Activated naive CD8-positive, alpha-beta T cell (primary cell): ENCODE measurements around the gene BAIAP2L1.

ENCODE experiments used
- H3K27ac Mint-ChIP-seq: one replicate; pipeline ENCODE4 v1.8.0; 2021; ENCODE audit warnings: mixed read lengths
- H3K27me3 Mint-ChIP-seq: one replicate; pipeline ENCODE4 v1.8.0; 2021; ENCODE audit warnings: mixed read lengths
- H3K36me3 Mint-ChIP-seq: one replicate; pipeline ENCODE4 v1.8.0; 2021; ENCODE audit warnings: mixed read lengths
- H3K4me1 Mint-ChIP-seq: one replicate; pipeline ENCODE4 v1.8.0; 2021; ENCODE audit warnings: low read depth, mixed read lengths
- H3K4me3 Mint-ChIP-seq: one replicate; pipeline ENCODE4 v1.8.0; 2021; ENCODE audit warnings: mild to moderate bottlenecking, mixed read lengths
- H3K9me3 Mint-ChIP-seq: one replicate; pipeline ENCODE4 v1.8.0; 2021; ENCODE audit warnings: low read depth, mixed read lengths

Gene BAIAP2L1

GRCh38 chr7:98378210-98378819 lies 22.6 kb downstream of the BAIAP2L1 start:
- H3K36me3 Mint-ChIP-seq: no peaks in the 10 kb centered on the region
- no peaks in the 10 kb centered on the region for H3K4me1 Mint-ChIP-seq
- no peak overlapping the region for H3K27ac Mint-ChIP-seq
- H3K27me3 Mint-ChIP-seq: no peaks in the 10 kb centered on the region
- H3K9me3 Mint-ChIP-seq: no peaks in the 10 kb centered on the region
- no peak overlapping the region for H3K4me3 Mint-ChIP-seq

GRCh38 chr7:98376711-98377110 lies 24.2 kb downstream of the BAIAP2L1 start:
- Mint-ChIP-seq H3K4me1 (no peaks in the 10 kb centered on the region), H3K27ac (no peak overlapping the region), H3K27me3 (no peaks in the 10 kb centered on the region), H3K4me3 (no peak overlapping the region), H3K36me3 (no peaks in the 10 kb centered on the region), H3K9me3 (no peaks in the 10 kb centered on the region)

GRCh38 chr7:98375664-98376063 lies 25.2 kb downstream of the BAIAP2L1 start:
- H3K4me3 Mint-ChIP-seq: no peak overlapping the region
- no peaks in the 10 kb centered on the region for H3K4me1 Mint-ChIP-seq
- H3K9me3 Mint-ChIP-seq: no peaks in the 10 kb centered on the region
- no peaks in the 10 kb centered on the region for H3K36me3 Mint-ChIP-seq
- H3K27me3 Mint-ChIP-seq: no peaks in the 10 kb centered on the region
- H3K27ac Mint-ChIP-seq: no peak overlapping the region

- H3K9me3 Mint-ChIP-seq: no peaks in the 10 kb centered on the region
- H3K27ac Mint-ChIP-seq: no peak overlapping the region
- H3K4me3 Mint-ChIP-seq: no peak overlapping the region
- H3K27me3 Mint-ChIP-seq: peaks cover 2% of the 10 kb centered on the region
- no peaks in the 10 kb centered on the region for H3K36me3 Mint-ChIP-seq
- H3K4me1 Mint-ChIP-seq: no peaks in the 10 kb centered on the region
Measured at GRCh38 chr7:98374285-98374680, 26.6 kb downstream of the BAIAP2L1 start.

GRCh38 chr7:98372993-98373392 lies 27.9 kb downstream of the BAIAP2L1 start:
- Mint-ChIP-seq H3K27ac (no peak overlapping the region), H3K9me3 (no peaks in the 10 kb centered on the region), H3K4me1 (no peaks in the 10 kb centered on the region), H3K36me3 (no peaks in the 10 kb centered on the region), H3K27me3 (peaks cover 2% of the 10 kb centered on the region), H3K4me3 (no peak overlapping the region)

- H3K4me3 Mint-ChIP-seq: no peak overlapping the region
- no peaks in the 10 kb centered on the region for H3K36me3 Mint-ChIP-seq
- H3K27ac Mint-ChIP-seq: no peak overlapping the region
- no peaks in the 10 kb centered on the region for H3K4me1 Mint-ChIP-seq
- no peaks in the 10 kb centered on the region for H3K9me3 Mint-ChIP-seq
- peaks cover 4% of the 10 kb centered on the region for H3K27me3 Mint-ChIP-seq
Measured at GRCh38 chr7:98369726-98370125, 31.2 kb downstream of the BAIAP2L1 start.

GRCh38 chr7:98368716-98369115 lies 32.2 kb downstream of the BAIAP2L1 start:
- Mint-ChIP-seq H3K27ac (no peak overlapping the region), H3K4me1 (no peaks in the 10 kb centered on the region), H3K27me3 (peaks cover 6% of the 10 kb centered on the region), H3K4me3 (no peak overlapping the region), H3K9me3 (no peaks in the 10 kb centered on the region), H3K36me3 (no peaks in the 10 kb centered on the region)

- Mint-ChIP-seq H3K9me3 (no peaks in the 10 kb centered on the region), H3K4me1 (no peaks in the 10 kb centered on the region), H3K27ac (no peak overlapping the region), H3K4me3 (no peak overlapping the region), H3K27me3 (peaks cover 6% of the 10 kb centered on the region), H3K36me3 (no peaks in the 10 kb centered on the region)
Measured at GRCh38 chr7:98366562-98366938, 34.3 kb downstream of the BAIAP2L1 start.

- Mint-ChIP-seq H3K36me3 (no peaks in the 10 kb centered on the region), H3K27ac (no peak overlapping the region), H3K27me3 (peaks cover 6% of the 10 kb centered on the region), H3K9me3 (no peaks in the 10 kb centered on the region), H3K4me3 (no peak overlapping the region), H3K4me1 (no peaks in the 10 kb centered on the region)
Measured at GRCh38 chr7:98365863-98366561, 34.9 kb downstream of the BAIAP2L1 start.

GRCh38 chr7:98364220-98364619 lies 36.7 kb downstream of the BAIAP2L1 start:
- peaks cover 4% of the 10 kb centered on the region for H3K27me3 Mint-ChIP-seq
- H3K36me3 Mint-ChIP-seq: no peaks in the 10 kb centered on the region
- H3K9me3 Mint-ChIP-seq: no peaks in the 10 kb centered on the region
- no peak overlapping the region for H3K27ac Mint-ChIP-seq
- no peaks in the 10 kb centered on the region for H3K4me1 Mint-ChIP-seq
- H3K4me3 Mint-ChIP-seq: no peak overlapping the region

GRCh38 chr7:98362517-98362916 lies 38.4 kb downstream of the BAIAP2L1 start:
- no peak overlapping the region for H3K27ac Mint-ChIP-seq

GRCh38 chr7:98360221-98361130 lies 40.4 kb downstream of the BAIAP2L1 start:
- Mint-ChIP-seq H3K9me3 (no peaks in the 10 kb centered on the region), H3K27ac (no peak overlapping the region), H3K4me1 (no peaks in the 10 kb centered on the region), H3K4me3 (no peak overlapping the region), H3K27me3 (peaks cover 2% of the 10 kb centered on the region), H3K36me3 (no peaks in the 10 kb centered on the region)

More at GRCh38 chr7:98362517-98362916, 38.4 kb downstream of the BAIAP2L1 start:
- H3K4me3 Mint-ChIP-seq: no peak overlapping the region
- H3K27me3 Mint-ChIP-seq: peaks cover 4% of the 10 kb centered on the region
- H3K36me3 Mint-ChIP-seq: no peaks in the 10 kb centered on the region
- H3K9me3 Mint-ChIP-seq: no peaks in the 10 kb centered on the region
- no peaks in the 10 kb centered on the region for H3K4me1 Mint-ChIP-seq

GRCh38 chr7:98359395-98359794 lies 41.5 kb downstream of the BAIAP2L1 start:
- Mint-ChIP-seq H3K27me3 (peaks cover 2% of the 10 kb centered on the region), H3K9me3 (no peaks in the 10 kb centered on the region), H3K4me1 (no peaks in the 10 kb centered on the region), H3K4me3 (no peak overlapping the region), H3K27ac (no peak overlapping the region), H3K36me3 (no peaks in the 10 kb centered on the region)

- no peak overlapping the region for H3K4me3 Mint-ChIP-seq
- no peaks in the 10 kb centered on the region for H3K9me3 Mint-ChIP-seq
- H3K27ac Mint-ChIP-seq: no peak overlapping the region
- no peaks in the 10 kb centered on the region for H3K4me1 Mint-ChIP-seq
- H3K36me3 Mint-ChIP-seq: no peaks in the 10 kb centered on the region
- H3K27me3 Mint-ChIP-seq: no peaks in the 10 kb centered on the region
Measured at GRCh38 chr7:98358706-98359105, 42.2 kb downstream of the BAIAP2L1 start.

- no peaks in the 10 kb centered on the region for H3K9me3 Mint-ChIP-seq
- no peaks in the 10 kb centered on the region for H3K27me3 Mint-ChIP-seq
- H3K27ac Mint-ChIP-seq: no peak overlapping the region
- H3K36me3 Mint-ChIP-seq: no peaks in the 10 kb centered on the region
- H3K4me1 Mint-ChIP-seq: no peaks in the 10 kb centered on the region
- no peak overlapping the region for H3K4me3 Mint-ChIP-seq
Measured at GRCh38 chr7:98357751-98358161, 43.1 kb downstream of the BAIAP2L1 start.
